GM06990 (cell line): ENCODE results near the gene BRWD1.

Experiments
- DNase-seq: peaks from one replicate; pipeline ENCODE4 v3.0.0-alpha.2; 2011; ENCODE audit not compliant: insufficient read length; ENCODE audit errors: extremely low read depth
- H3K27me3 ChIP-seq: replicated peaks from 2 replicates; pipeline ENCODE4 v1.6.0; 2011; ENCODE audit warnings: low read length; ENCODE audit not compliant: control insufficient read depth, insufficient read depth
- H3K36me3 ChIP-seq: 2 replicates; pipeline ENCODE4 v1.5.1; 2011; ENCODE audit warnings: low read length; ENCODE audit not compliant: control insufficient read depth, insufficient read depth
- H3K4me3 ChIP-seq: replicated peaks from 2 replicates; pipeline ENCODE4 v1.5.1; 2011; ENCODE audit warnings: low read depth, mild to moderate bottlenecking, control low read depth, low read length
- TF ChIP-seq, protein P1 (sequence below): IDR thresholded peaks from 2 replicates; pipeline ENCODE4 v1.5.1; 2011; ENCODE audit warnings: low read length, control low read depth, mild to moderate bottlenecking, inconsistent platforms; ENCODE audit not compliant: insufficient read depth, poor library complexity, severe bottlenecking

BRWD1 gene

GRCh38 chr21:39318091-39318959, 4.9 kb upstream of the BRWD1 start:
- no peak for DNase-seq
- no peaks in the 10 kb centered on the region for H3K36me3 ChIP-seq
- no peak overlapping the region for H3K4me3 ChIP-seq
- H3K27me3 ChIP-seq: no peaks in the 10 kb centered on the region
- TF ChIP-seq, protein P1, sequence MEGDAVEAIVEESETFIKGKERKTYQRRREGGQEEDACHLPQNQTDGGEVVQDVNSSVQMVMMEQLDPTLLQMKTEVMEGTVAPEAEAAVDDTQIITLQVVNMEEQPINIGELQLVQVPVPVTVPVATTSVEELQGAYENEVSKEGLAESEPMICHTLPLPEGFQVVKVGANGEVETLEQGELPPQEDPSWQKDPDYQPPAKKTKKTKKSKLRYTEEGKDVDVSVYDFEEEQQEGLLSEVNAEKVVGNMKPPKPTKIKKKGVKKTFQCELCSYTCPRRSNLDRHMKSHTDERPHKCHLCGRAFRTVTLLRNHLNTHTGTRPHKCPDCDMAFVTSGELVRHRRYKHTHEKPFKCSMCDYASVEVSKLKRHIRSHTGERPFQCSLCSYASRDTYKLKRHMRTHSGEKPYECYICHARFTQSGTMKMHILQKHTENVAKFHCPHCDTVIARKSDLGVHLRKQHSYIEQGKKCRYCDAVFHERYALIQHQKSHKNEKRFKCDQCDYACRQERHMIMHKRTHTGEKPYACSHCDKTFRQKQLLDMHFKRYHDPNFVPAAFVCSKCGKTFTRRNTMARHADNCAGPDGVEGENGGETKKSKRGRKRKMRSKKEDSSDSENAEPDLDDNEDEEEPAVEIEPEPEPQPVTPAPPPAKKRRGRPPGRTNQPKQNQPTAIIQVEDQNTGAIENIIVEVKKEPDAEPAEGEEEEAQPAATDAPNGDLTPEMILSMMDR: no peak

DNA sequence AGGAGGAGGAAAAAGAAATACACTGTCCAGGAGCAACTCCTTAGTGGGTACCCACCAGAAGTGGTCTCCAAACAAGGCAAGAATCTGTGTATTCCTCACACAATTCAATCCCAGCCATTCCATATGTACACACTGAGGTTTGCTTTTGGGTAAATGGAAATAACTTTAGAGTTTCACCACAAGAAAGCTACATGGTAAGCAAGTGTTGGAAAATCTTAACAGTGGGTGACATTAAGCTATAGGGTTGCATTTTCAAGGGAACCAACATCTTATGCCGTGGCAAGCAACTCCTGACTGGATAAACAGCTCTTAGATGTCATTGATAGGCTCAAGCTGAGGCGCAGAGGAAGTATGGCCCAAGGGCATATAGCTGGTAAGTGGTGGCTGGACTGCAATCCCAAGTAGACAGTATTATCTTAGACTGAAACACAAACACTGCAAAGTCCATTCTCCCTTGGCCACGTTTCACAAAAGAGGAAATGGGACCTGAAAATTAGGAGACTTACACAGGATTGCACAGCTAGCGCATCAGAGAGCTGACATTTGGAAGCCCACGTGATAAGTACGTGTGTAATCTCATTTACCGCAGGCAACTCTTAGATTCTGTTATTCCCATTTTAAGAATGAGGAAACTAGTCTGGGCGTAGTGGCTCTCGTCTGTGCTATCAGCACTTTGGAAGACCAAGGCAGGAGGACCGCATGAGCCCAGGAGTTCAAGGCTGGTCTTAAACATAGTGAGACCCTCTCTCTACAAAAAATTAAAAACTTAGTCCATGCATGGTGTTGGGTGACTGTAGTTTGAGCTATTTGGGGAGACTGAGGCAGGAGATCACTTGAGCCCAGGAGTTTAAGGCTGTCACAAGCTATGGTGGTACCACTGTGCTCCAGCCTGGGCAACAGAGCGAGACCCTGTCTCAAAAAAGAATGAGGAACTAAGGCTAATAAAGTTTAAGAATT, 4.0 kb upstream of the BRWD1 start:
- Histone ChIP-seq H3K27me3 (no peaks in the 10 kb centered on the region), H3K36me3 (no peaks in the 10 kb centered on the region), H3K4me3 (no peak overlapping the region)
- TF ChIP-seq, protein P1: no peak
- no peak for DNase-seq

- Histone ChIP-seq H3K36me3 (no peaks in the 10 kb centered on the region), H3K27me3 (no peaks in the 10 kb centered on the region), H3K4me3 (no peak overlapping the region)
- TF ChIP-seq, protein P1: no peak
- no peak for DNase-seq
Observed at GRCh38 chr21:39316729-39317128, 3.3 kb upstream of the BRWD1 start.

- H3K27me3 ChIP-seq: no peaks in the 10 kb centered on the region
- TF ChIP-seq, protein P1: no peak
- H3K36me3 ChIP-seq: no peaks in the 10 kb centered on the region; the same call in 1 of the 2 replicates
- no peak for DNase-seq
- H3K4me3 ChIP-seq: no peak overlapping the region
Observed at GRCh38 chr21:39315603-39316445, 2.4 kb upstream of the BRWD1 start.
